Stimulated activated CD4-positive, alpha-beta T cell treated with anti-CD3 and anti-CD28 coated beads, Interleukin-1b, Interleukin-23, amount 100 ng/mL, for 4 hours (primary cell): Measurements from ENCODE around the gene ZNF226.
A peak's percentile ranks its signal among the peaks of the same experiment; 100 is the strongest.
"Not testable (repeated sequence)": the region's sequence is repeated elsewhere in the genome, so short reads cannot be mapped to it uniquely, and the experiment has no call there.

Source experiments
- DNase-seq, 2 donors: peaks; one replicate each; pipeline ENCODE4 v3.0.0-alpha.2; 2020; ENCODE audit warnings: low read depth in 2 of 2

Gene ZNF226

DNA sequence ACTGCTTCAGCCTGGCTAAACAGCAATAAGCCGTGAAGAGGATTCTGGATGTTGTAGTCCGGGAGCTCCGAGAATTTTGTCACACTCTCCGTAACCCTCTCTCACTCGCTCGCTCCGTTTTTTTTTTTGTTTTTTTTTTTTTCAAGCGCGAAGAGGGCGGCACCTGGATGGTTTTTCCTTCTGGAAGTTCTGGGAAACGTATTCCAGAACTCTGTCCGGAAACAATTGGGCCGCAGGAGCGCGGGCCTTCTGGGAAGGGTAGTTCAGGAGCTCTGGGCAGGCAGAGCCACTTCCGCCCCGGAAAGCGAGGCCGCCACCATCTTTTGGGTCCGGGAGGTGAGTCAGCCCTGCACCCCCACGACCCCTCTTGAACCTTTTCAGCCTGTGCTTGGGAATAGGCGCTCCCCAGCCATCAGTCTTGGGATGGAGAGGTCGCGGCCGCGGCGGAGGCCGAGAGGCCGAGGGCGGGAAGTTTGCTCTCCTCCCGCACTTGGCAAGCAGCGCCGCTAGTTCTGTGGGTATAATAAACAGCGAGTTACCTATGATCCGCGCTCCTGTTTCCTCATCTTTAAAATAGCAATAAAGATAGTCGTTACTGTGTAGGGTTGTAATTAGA lies 47.5 kb downstream of the ZNF226 start, which contains the start of gene ZNF227:
Gene ZNF227 (plus strand): TSS at position 283 of the 616 bp plus-strand sequence. CDS start 5,261 bp downstream, outside the sequence.
- DNase-seq = peak; percentile 69 to 71

DNA sequence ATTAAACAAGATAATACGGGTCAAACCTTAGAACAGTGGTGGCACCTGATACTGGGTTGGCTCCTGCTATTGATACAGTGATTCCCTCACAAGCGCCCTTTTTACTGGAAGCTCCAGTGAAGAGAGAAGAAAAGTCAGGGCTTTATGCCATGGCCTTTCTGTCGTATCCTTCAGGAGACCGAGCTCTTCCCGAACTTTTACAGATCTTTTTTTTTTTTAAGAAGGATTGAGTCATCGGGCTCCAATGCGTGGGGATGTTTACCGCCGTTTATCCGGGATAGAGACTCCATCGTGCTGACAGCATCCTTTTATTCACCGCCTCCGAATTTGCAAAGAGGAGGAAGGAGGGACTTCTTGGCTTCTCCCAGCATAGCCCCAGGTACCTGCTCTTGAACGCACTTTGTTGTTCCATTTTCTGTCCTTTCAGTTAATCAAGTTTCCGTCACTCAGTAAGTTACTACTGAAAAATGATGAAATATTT lies 48.0 kb downstream of the ZNF226 start:
- no peak for DNase-seq

DNA sequence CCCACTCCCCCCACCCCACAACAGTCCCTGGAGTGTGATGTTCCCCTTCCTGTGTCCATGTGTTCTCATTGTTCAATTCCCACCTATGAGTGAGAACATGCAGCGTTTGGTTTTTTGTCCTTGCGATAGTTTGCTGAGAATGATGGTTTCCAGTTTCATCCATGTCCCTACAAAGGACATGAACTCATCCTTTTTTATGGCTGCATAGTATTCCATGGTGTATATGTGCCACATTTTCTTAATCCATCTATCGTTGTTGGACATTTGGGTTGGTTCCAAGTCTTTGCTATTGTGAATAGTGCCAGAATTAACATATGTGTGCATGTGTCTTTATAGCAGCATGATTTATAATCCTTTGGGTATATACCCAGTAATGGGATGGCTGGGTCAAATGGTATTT lies 55.0 kb downstream of the ZNF226 start:
- not testable (repeated sequence) for DNase-seq

DNA sequence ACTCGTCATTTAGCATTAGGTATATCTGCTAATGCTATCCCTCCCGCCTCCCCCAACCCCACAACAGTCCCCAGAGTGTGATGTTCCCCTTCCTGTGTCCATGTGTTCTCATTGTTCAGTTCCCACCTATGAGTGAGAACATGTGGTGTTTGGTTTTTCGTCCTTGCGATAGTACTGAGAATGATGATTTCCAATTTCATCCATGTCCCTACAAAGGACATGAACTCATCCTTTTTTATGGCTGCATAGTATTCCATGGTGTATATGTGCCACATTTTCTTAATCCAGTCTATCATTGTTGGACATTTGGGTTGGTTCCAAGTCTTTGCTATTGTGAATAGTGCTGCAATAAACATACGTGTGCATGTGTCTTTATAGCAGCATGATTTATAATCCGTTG lies 55.9 kb downstream of the ZNF226 start:
- DNase-seq = not testable (repeated sequence)

DNA sequence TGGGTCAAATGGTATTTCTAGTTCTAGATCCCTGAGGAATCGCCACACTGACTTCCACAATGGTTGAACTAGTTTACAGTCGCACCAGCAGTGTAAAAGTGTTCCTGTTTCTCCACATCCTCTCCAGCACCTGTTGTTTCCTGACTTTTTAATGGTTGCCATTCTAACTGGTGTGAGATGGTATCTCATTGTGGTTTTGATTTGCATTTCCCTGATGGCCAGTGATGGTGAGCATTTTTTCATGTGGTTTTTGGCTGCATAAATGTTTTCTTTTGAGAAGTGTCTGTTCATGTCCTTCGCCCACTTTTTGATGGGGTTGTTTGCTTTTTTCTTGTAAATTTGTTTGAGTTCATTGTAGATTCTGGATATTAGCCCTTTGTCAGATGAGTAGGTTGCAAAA lies 56.4 kb downstream of the ZNF226 start:
- not testable (repeated sequence) for DNase-seq
